H9 (cell line): ENCODE data around the gene NKX2-3. TPM values are rescaled to one million over a fixed set of nuclear protein-coding genes. Genes with fewer than 3 reads are reported as not detected.

Experiments
- DNase-seq: peaks from one replicate; pipeline ENCODE4 v3.0.0-alpha.2; 2017
- H2AFZ ChIP-seq: one replicate; pipeline ENCODE4 v1.6.1; 2013; ENCODE audit warnings: mild to moderate bottlenecking, low read length, control low read depth, moderate library complexity
- H2AK5ac ChIP-seq: 2 replicates; pipeline ENCODE4 v1.6.1; 2013; ENCODE audit warnings: low read length, control low read depth, mixed read lengths; ENCODE audit not compliant: insufficient read length
- H2BK120ac ChIP-seq: one replicate; pipeline ENCODE4 v1.6.1; 2013; ENCODE audit warnings: low read depth, mild to moderate bottlenecking, low read length, control low read depth, inconsistent platforms; ENCODE audit not compliant: poor library complexity, severe bottlenecking
- H2BK12ac ChIP-seq: 2 replicates; pipeline ENCODE4 v1.6.1; 2013; ENCODE audit warnings: low read length, control low read depth, mixed read lengths, low read depth; ENCODE audit not compliant: insufficient read length
- H2BK15ac ChIP-seq: 2 replicates; pipeline ENCODE4 v1.6.1; 2013; ENCODE audit warnings: low read depth, low read length, control low read depth
- H2BK20ac ChIP-seq: one replicate; pipeline ENCODE4 v1.6.1; 2013; ENCODE audit warnings: low read depth, mild to moderate bottlenecking, low read length, control low read depth, inconsistent platforms; ENCODE audit not compliant: poor library complexity, severe bottlenecking
- H2BK5ac ChIP-seq: 2 replicates; pipeline ENCODE4 v1.6.1; 2013; ENCODE audit warnings: low read length, control low read depth, mixed read lengths; ENCODE audit not compliant: insufficient read length
- H3K14ac ChIP-seq: 2 replicates; pipeline ENCODE4 v1.6.1; 2013; ENCODE audit warnings: low read length, control low read depth; ENCODE audit not compliant: insufficient read depth
- H3K18ac ChIP-seq: 2 replicates; pipeline ENCODE4 v1.6.1; 2013; ENCODE audit warnings: low read depth, mild to moderate bottlenecking, mixed read lengths, low read length, control low read depth; ENCODE audit not compliant: insufficient read length
- H3K23ac ChIP-seq: 2 replicates; pipeline ENCODE4 v1.6.1; 2013; ENCODE audit warnings: low read length, control low read depth, mixed read lengths, low read depth; ENCODE audit not compliant: insufficient read length
- H3K23me2 ChIP-seq: 2 replicates; pipeline ENCODE4 v1.6.1; 2013; ENCODE audit warnings: low read depth, mild to moderate bottlenecking, mixed read lengths, low read length, control low read depth; ENCODE audit not compliant: insufficient read length, poor library complexity, severe bottlenecking
- H3K27ac ChIP-seq: 2 replicates; pipeline ENCODE4 v1.5.1; 2013; ENCODE audit warnings: low read length, control low read depth, mixed read lengths, low read depth; ENCODE audit not compliant: insufficient read length
- H3K27me3 ChIP-seq: 2 replicates; pipeline ENCODE4 v1.6.1; 2013; ENCODE audit warnings: low read length, control low read depth, inconsistent platforms; ENCODE audit not compliant: insufficient read depth
- H3K4ac ChIP-seq: 2 replicates; pipeline ENCODE4 v1.6.1; 2013; ENCODE audit warnings: low read depth, mild to moderate bottlenecking, control low read depth, inconsistent platforms, low read length, moderate library complexity
- H3K4me1 ChIP-seq: 2 replicates; pipeline ENCODE4 v1.6.1; 2013; ENCODE audit warnings: low read length, control low read depth, inconsistent platforms; ENCODE audit not compliant: insufficient read depth
- H3K4me2 ChIP-seq: 2 replicates; pipeline ENCODE4 v1.6.1; 2013; ENCODE audit warnings: low read length, control low read depth, mixed read lengths; ENCODE audit not compliant: insufficient read length, insufficient read depth
- H3K56ac ChIP-seq: 2 replicates; pipeline ENCODE4 v1.6.1; 2013; ENCODE audit warnings: low read depth, mild to moderate bottlenecking, mixed read lengths, low read length, control low read depth; ENCODE audit not compliant: insufficient read length
- H3K79me1 ChIP-seq: 2 replicates; pipeline ENCODE4 v1.6.1; 2013; ENCODE audit warnings: low read depth, mild to moderate bottlenecking, moderate library complexity, low read length, control low read depth, inconsistent platforms; ENCODE audit not compliant: insufficient read depth, poor library complexity, severe bottlenecking
- H3K79me2 ChIP-seq: 2 replicates; pipeline ENCODE4 v1.6.1; 2013; ENCODE audit warnings: low read length, control low read depth, inconsistent platforms; ENCODE audit not compliant: insufficient read depth
- H3K9ac ChIP-seq: 2 replicates; pipeline ENCODE4 v1.6.1; 2013; ENCODE audit warnings: low read length, control low read depth, mixed read lengths; ENCODE audit not compliant: insufficient read length; ENCODE audit errors: extremely low read depth
- H3K9me3 ChIP-seq: one replicate; pipeline ENCODE4 v1.6.1; 2013; ENCODE audit warnings: low read depth, low read length, inconsistent platforms; ENCODE audit not compliant: control insufficient read depth
- H3T11ph ChIP-seq: one replicate; pipeline ENCODE4 v1.6.1; 2013; ENCODE audit warnings: mild to moderate bottlenecking, low read length, control low read depth, inconsistent platforms
- H4K20me1 ChIP-seq: one replicate; pipeline ENCODE4 v1.6.1; 2013; ENCODE audit not compliant: control insufficient read depth, insufficient read length, insufficient read depth
- H4K5ac ChIP-seq: 2 replicates; pipeline ENCODE4 v1.6.1; 2013; ENCODE audit warnings: low read depth, mild to moderate bottlenecking, mixed read lengths, low read length, control low read depth; ENCODE audit not compliant: insufficient read length
- H4K8ac ChIP-seq: replicated peaks from 2 replicates; pipeline ENCODE4 v1.6.1; 2013; ENCODE audit warnings: low read length, control low read depth, mixed read lengths, low read depth; ENCODE audit not compliant: insufficient read length
- H4K91ac ChIP-seq: 2 replicates; pipeline ENCODE4 v1.6.1; 2013; ENCODE audit warnings: low read depth, mild to moderate bottlenecking, moderate library complexity, mixed read lengths, low read length, control low read depth; ENCODE audit not compliant: insufficient read length
- H3K27ac Mint-ChIP-seq, 3 experiments: 2 replicates in 2 of 3; 3 replicates in 1 of 3; pipeline ENCODE4 v1.8.0; 2020 to 2021; ENCODE audit warnings: mixed read lengths in 3 of 3, mild to moderate bottlenecking in 1 of 3, moderate library complexity in 1 of 3
- H3K27me3 Mint-ChIP-seq: 2 replicates; pipeline ENCODE4 v1.8.0; 2021; ENCODE audit warnings: low read depth, mild to moderate bottlenecking, moderate library complexity, mixed read lengths
- H3K36me3 Mint-ChIP-seq, 3 experiments: 2 replicates in 2 of 3; 3 replicates in 1 of 3; pipeline ENCODE4 v1.8.0; 2020 to 2021; ENCODE audit warnings: low read depth in 3 of 3, mixed read lengths in 3 of 3; ENCODE audit not compliant: insufficient read depth in 1 of 3
- H3K4me1 Mint-ChIP-seq, 2 experiments: 2 replicates each; pipeline ENCODE4 v1.8.0; 2020; ENCODE audit warnings: mixed read lengths in 2 of 2
- H3K4me3 Mint-ChIP-seq, 2 experiments: 2 replicates in 1 of 2; 3 replicates in 1 of 2; pipeline ENCODE4 v1.8.0; 2020 to 2021; ENCODE audit warnings: mild to moderate bottlenecking in 2 of 2, mixed read lengths in 2 of 2, moderate library complexity in 1 of 2
- H3K9me3 Mint-ChIP-seq, 2 experiments: 2 replicates in 1 of 2; 3 replicates in 1 of 2; pipeline ENCODE4 v1.8.0; 2020; ENCODE audit warnings: mild to moderate bottlenecking in 2 of 2, mixed read lengths in 2 of 2, moderate library complexity in 1 of 2
- CTCF ChIP-seq: fragments of 200-600 bp; sonication (generic); conservative IDR thresholded peaks from 3 replicates; pipeline ENCODE4 v1.8.0; 2021; ENCODE audit warnings: antibody characterized with exemption, mild to moderate bottlenecking
- WGBS: extraction: QIAGEN DNeasy Blood & Tissue Kit; methylation state at CpG from one replicate; pipeline ENCODE4 v1.1.7; 2013; ENCODE audit warnings: missing lambda C conversion rate, low lambda C conversion rate, mixed read lengths; ENCODE audit not compliant: insufficient read length; ENCODE audit errors: extremely low coverage; 5-methylcytosine and 5-hydroxymethylcytosine counted together
- total RNA-seq: library from RNA; stranded (reverse); gene quantifications from 2 replicates; pipeline ENCODE4 v1.2.1, GENCODE V29; 2021

Gene NKX2-3
- total RNA-seq, 1 experiment from 2014 or later, result not detected

- no peak overlapping the region for H2AK5ac ChIP-seq
- Mint-ChIP-seq H3K9me3 (no peaks in the 10 kb centered on the region), H3K4me1 (peaks cover 12 to 13% of the 10 kb centered on the region in 2 experiments), H3K4me3 (no peak overlapping the region), H3K27ac (no peak overlapping the region), H3K36me3 (no peaks in the 10 kb centered on the region), H3K27me3 (peaks cover 6% of the 10 kb centered on the region)
- no peak overlapping the region for H3K4me2 ChIP-seq
- no peak overlapping the region for H2BK5ac ChIP-seq
- H3K4me1 ChIP-seq, result no peaks in the 10 kb centered on the region; the same call in 1 of the 2 replicates
- no peak overlapping the region for H3K4ac ChIP-seq
- no peak overlapping the region for H3T11ph ChIP-seq
- no peak overlapping the region for H3K56ac ChIP-seq
- no peaks in the 10 kb centered on the region for H3K9me3 ChIP-seq
- no peak overlapping the region for H4K91ac ChIP-seq
- no peaks in the 10 kb centered on the region for H3K27me3 ChIP-seq
- no peak overlapping the region for H4K8ac ChIP-seq
- H2BK12ac ChIP-seq, result no peak overlapping the region
- no peaks in the 10 kb centered on the region for H4K20me1 ChIP-seq
- H2BK120ac ChIP-seq, result no peak overlapping the region
- no peaks in the 10 kb centered on the region for H3K79me2 ChIP-seq
- no peak overlapping the region for H2AFZ ChIP-seq
- H3K9ac ChIP-seq, result no peak overlapping the region
- no peak overlapping the region for H3K18ac ChIP-seq
- no peak for TF ChIP-seq CTCF
- H3K14ac ChIP-seq, result no peak overlapping the region
- H2BK15ac ChIP-seq, result no peak overlapping the region
- H3K27ac ChIP-seq, result no peak overlapping the region
- H3K23ac ChIP-seq, result no peak overlapping the region
- H2BK20ac ChIP-seq, result no peak overlapping the region
- H4K5ac ChIP-seq, result no peak overlapping the region
- WGBS, result no CpG with 5 or more reads among the region's 4 CpGs
- H3K23me2 ChIP-seq, result no peaks in the 10 kb centered on the region
- no peaks in the 10 kb centered on the region for H3K79me1 ChIP-seq
- DNase-seq, result no peak
Observed at GRCh38 chr10:99565166-99565565, 32.4 kb downstream of the NKX2-3 start.
